Fibroblast of peridontal ligament (primary cell): ENCODE measurements around the gene POLRMT.

Experiments used
- DNase-seq: peaks from one replicate; pipeline ENCODE4 v3.0.0-alpha.2; 2010; ENCODE audit errors: extremely low read depth

The POLRMT gene

GRCh38 chr19:662962-663681, 29.8 kb upstream of the POLRMT start, which contains the start of gene RNF126:
Gene RNF126 (minus strand): TSS chr19:663214. CDS start chr19:663121, 93 bp downstream.
- peak; percentile 85 for DNase-seq

- no peak for DNase-seq
Observed at GRCh38 chr19:662207-662961, 29.0 kb upstream of the POLRMT start.

- DNase-seq = no peak
Observed at GRCh38 chr19:661427-662196, 28.3 kb upstream of the POLRMT start.

- no peak for DNase-seq
Observed at GRCh38 chr19:660793-661426, 27.6 kb upstream of the POLRMT start.

GRCh38 chr19:658916-659839, 25.8 kb upstream of the POLRMT start:
- no peak for DNase-seq

- DNase-seq = no peak
Observed at GRCh38 chr19:658059-658839, 24.9 kb upstream of the POLRMT start.

GRCh38 chr19:657611-658010, 24.3 kb upstream of the POLRMT start:
- DNase-seq = no peak

- DNase-seq = no peak
Observed at GRCh38 chr19:656751-657559, 23.6 kb upstream of the POLRMT start.

GRCh38 chr19:655691-656090, 22.4 kb upstream of the POLRMT start:
- no peak for DNase-seq

- no peak for DNase-seq
Observed at GRCh38 chr19:653425-653824, 20.1 kb upstream of the POLRMT start.

- no peak for DNase-seq
Observed at GRCh38 chr19:652467-653389, 19.4 kb upstream of the POLRMT start.

- no peak for DNase-seq
Observed at GRCh38 chr19:651991-652390, 18.7 kb upstream of the POLRMT start.

- DNase-seq = no peak
Observed at GRCh38 chr19:651114-651818, 17.9 kb upstream of the POLRMT start.

GRCh38 chr19:650121-650520, 16.8 kb upstream of the POLRMT start:
- DNase-seq = no peak

GRCh38 chr19:648904-649801, 15.8 kb upstream of the POLRMT start:
- no peak for DNase-seq

- DNase-seq = no peak
Observed at GRCh38 chr19:648305-648704, 15.0 kb upstream of the POLRMT start.
